Glomerular visceral epithelial cell (primary cell): ENCODE results near the gene ARPC4.

Experiments used
- DNase-seq: peaks from one replicate; pipeline ENCODE4 v3.0.0-alpha.2; 2016; ENCODE audit errors: extremely low spot score

ARPC4 gene

GRCh38 chr3:9855594-9855993 lies 62.7 kb downstream of the ARPC4 start:
- no peak for DNase-seq
